ENCODE data around the gene MET.
"Not testable (repeated sequence)": the region's sequence is repeated elsewhere in the genome, so short reads cannot be mapped to it uniquely, and the experiment has no call there.

Gene MET

DNA sequence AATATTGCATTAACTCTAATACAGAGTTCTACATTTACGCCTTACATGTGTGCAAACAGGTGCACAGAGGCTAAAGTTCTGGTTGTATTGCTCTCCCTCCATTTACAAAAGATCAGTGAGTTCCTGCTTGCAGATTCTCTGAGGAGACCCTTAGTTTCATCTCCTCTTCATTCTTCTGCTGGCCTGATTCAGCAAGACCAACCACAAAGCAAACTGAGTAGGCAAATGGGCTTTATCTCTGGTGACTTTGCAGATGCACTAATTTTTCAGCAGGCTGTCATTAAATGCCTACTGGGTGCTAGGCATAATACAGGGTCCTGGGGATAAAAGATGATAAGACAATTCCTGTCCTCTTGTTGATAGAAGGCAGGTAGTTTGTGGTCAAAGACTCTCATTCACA is 56.4 kb downstream of the MET start:
- no peak for DNase-seq

DNA sequence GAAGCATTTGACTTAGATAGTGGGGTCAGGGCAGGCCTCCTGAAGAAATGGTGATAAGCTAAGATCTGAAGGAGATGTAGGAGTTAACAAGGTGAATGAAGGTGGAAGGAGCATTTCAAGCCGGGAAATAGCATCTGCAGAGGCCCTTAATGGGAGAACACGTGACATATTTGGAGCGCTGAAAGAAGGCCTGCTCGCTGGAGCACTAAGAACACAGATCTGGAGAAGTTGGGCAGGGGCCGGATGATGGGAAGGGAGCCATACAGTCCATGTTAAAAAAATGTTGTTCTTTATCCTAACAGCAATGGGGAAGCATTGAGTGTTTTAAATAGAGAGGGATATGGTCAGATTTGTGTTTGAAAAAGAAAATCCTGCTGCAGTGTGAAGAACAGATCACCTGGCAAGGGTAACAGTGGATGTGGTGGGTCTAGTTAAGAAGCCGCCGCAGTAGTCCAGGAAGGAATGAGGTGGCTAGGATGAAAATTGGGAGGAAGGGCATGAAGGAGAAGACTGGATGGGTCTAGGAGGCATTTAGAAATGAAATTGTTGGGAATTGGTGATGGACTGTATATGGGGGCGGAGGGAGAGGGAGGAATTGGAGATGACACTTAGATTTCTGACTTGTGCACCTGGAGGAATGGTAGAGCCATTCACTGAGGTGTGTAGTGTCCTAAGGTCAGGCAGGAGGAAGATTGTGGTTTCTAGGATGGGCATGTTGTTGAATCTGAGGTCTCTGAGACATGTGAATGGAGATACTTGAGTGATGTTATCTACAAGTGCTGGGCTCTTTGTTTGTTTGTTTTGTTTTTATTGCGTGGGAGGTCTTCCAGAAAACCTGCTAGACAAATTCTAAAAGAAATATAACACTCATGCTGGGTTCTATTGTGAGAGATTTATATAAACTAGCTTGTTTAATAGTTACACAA is 58.4 kb downstream of the MET start:
- no peak for DNase-seq

DNA sequence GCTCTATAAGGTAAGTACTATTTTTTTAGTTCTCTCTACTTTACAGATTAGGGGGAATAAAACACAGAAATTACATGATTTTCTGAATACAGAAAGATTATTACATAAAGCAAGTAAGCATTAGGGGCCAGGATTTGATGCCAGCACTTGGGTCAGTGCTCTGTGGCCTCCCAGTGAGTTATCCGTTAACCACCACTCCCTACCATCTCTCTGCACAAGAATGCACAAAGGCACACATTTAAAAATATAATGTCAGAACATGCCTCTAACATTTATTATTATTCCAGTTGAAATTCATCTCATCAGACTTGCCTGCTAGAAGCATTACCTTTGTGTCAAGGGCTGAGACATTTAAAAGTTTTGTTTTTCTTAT is 59.0 kb downstream of the MET start:
- no peak for DNase-seq

DNA sequence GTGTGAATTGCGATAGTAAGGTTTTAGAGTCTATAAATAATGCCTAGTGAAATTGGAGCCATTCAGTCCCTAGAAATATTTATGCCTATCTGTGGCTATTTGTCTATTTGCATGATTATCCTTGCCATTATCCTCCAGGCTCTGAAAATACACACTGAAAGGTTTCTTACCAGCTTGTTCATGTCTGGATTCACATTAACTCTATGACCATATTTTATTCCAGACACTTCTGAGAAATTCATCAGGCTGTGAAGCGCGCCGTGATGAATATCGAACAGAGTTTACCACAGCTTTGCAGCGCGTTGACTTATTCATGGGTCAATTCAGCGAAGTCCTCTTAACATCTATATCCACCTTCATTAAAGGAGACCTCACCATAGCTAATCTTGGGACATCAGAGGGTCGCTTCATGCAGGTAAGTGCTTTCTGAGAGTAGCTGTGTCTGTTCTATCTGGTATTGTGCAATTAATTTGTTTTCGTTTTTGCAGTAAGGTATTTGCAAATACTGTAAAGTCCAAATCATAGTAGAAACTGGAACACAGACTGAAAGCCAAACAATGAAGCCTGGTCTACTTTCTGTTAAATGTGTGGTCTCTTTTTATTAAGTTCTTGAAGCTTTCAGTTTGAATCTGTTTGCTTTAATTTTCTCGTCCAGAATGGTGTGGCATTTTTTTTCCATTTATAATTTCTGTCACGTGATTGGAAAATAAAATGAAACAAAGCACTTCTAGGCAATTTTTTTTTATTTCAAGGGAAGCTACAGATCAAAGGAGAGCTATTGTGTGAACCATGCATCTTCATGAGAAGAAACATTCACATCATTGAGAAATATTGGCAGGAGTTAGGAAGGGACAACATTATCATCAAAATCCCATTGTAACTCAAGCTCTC is 59.7 kb downstream of the MET start:
- no peak for DNase-seq

DNA sequence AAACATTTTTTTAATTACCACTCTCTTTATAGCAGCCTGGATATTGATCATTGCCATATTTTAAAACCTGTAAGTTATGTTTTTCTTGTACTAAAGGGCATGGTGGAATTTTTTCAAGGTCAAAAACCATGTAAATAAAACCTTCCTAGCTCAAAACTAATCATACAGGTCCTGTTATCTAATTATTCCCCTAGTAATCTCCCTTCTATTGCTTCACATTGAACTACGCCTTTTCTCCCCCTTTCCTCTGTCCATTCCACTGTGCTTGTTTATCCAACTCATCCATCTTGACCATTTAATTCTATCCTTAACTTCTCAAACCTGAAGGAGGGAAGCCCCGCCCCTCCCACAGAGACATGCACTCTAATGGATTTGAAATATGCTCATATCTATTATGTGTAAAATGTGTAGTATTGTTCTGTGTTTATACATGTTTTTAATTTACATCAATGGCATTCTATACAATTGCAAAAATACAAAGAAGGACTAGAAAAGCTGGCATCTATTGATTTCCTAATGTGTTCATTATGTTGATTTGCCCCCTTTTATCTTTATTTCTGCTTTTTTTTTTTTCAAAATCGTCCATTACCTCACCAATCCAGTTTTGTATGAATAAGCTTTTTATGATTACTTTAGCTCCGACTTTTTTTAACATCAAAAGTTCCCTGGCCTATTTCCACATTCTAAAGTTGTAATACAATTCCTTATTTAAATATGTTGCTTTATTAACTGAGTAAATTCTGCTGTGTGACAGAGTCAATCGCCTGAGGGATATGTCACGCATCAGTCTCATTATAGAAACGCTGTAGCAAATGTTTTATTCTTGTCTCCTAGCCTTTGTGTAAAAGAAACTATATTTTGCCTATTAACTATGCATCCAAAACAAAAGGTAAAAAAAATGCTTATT is 61.0 kb downstream of the MET start:
- DNase-seq: no peak

DNA sequence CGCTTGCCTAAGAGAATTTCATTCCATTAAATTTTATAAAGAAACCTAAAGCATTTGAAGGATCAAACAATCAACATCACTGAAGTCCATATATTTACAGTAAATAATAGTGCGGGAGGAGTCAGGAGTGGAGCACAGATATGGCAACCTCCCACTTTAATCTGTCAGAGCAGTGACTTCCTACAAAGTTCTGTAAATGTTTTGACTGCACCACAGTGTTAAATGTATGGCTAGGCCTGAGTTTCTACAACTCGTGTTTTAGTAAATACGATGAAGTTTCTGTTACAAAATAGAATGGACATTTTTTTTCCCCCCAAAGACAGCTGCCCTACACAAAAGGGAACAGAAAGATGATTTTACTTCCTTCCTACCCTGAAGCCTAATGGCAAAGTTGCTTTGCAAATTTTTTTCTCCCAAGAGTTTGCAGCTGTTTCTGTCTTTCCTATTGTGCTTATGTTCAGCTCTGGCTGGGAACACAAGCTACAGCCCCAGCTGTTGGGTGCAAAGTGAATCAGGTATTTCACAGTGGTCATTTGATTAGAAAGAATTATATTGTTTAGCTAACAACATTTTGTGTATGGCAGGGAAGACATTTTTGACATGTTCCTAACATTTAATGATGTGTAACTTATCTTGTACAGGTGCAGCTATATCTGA is 62.1 kb downstream of the MET start:
- DNase-seq: peak; percentile 42

DNA sequence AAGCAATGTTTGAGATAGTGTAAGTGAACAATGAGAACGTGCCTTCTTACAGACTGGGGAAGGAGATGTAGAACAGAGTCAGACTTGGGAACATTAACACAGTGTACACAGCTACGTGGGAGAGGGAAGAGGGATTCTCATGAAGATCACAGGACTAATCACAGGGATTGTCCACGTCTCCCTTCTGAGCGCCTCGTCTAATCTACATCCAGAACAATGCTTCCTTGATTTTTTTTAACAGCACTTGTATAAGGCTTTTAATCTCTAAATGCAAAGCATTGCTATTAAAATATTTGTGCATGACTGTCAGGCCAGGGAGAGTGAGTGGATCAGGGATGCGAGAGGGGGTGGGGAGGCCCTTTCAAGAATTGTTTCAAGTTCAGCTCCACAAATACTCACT is 62.7 kb downstream of the MET start:
- DNase-seq: no peak

DNA sequence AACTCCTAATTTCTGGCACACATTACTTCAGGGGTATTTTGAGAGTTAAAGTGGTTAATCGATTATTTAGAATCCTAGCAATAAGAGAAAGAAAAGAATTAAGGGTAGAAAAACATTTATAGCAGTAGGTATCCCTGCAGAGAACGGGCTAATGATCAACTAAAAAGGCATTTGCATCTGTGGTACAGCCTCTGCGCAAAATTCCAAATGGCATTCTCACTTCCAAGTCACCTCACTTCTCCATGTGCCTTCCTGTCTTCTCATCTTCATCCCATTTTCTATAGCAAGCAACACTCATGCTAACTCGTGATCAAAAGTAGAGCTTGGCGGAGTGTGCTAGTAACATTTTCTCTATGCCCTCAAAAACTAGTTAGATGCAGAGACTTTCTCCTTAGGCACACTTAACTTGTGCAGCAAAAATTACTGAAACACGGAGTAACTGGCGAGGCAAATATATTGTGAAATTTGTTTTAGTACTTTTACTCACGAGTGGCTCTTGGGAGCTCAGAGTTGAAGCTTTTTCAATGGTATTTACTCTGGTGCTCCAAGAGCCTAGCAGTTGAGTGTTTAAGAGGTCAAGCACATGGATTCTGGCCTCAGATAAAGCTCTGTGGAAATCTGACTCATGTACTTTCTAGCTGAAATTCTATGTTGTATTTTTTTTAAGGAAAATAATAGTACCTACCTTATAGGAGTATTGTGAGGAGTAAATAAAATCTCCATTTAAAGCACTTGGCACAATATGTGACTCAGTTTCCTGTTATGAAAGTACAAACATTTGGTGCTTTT is 65.1 kb downstream of the MET start:
- DNase-seq: no peak

DNA sequence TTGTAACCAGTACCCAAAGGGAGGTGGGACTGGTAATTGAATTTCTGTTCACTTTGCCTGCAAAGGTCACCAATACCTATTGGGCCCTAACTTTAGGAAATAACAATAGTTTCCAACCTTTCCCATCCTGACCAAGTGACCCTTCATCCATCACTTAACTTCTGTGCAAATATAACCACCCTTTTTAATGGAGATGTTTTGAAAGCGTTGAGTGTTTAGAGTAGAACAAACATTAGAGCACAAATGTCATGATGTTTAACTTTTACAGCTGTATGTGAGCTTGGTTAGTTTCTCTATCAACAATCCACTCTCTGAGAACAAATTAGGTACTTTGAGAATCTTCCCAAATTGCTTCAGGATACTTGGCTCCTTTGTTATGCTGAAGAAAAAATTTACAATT is 66.4 kb downstream of the MET start:
- no peak for DNase-seq

DNA sequence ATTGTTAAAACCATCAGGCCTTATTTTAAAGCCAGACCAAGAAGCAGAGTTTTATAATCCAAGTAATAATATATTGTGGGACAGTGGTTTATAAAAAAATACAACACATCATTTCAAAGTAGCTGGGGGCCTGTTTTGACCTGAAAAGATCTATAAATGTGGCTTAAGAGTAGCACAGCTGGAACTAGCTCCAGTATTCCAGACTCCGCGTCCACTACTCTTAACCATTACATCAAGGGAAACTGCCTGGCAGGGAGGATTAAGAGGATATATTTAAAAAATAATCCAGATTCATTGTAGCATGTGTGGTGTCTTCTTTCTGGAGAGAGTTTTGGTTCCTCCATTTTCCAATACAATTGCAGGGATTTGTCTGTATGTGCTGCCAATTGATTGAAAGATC is 67.3 kb downstream of the MET start:
- no peak for DNase-seq

DNA sequence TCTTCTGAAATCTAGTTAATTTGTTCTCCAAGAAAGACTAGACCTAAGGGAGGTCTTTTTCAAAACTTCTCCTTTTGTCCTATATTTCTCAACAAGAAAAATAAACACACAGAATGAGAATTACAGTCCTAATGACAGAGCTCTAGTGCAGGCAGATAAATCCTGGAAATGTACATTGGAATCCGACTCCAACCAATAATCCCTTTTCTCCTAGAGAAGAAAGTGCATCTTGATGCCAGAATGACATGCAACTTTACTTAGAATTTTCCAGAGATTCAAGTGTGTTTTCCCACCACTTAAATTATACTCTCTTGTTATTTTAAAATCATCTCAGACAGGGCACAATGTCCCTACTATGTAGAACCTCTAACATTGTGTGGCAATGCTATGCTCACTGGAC is 68.2 kb downstream of the MET start:
- DNase-seq: no peak

DNA sequence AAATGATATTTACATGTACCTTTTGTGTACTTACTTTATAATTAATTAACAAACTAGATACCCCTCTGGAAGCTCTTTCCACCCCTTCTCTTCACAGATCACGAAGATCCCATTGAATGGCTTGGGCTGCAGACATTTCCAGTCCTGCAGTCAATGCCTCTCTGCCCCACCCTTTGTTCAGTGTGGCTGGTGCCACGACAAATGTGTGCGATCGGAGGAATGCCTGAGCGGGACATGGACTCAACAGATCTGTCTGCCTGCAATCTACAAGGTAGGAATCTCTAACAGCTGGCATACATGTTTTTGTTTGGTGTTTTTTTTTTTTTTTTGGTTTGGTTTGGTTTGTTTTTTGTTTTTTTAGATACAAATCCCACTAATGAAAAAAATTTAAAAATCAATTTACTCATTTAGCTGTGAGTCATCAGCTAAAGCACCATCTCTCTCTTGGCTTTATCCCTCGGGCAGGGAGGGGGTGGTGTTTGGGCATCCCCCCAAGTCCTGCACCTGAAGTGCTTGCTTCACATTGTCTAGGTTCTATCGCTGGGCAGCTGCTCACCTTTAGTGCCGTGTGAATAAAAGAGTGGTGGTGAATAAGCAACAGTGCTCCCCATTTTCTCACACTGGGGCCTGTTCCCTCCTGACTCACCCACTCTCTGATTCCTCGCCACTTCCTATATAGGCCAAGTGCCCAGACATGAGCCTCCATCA is 68.9 kb downstream of the MET start:
- DNase-seq: no peak

DNA sequence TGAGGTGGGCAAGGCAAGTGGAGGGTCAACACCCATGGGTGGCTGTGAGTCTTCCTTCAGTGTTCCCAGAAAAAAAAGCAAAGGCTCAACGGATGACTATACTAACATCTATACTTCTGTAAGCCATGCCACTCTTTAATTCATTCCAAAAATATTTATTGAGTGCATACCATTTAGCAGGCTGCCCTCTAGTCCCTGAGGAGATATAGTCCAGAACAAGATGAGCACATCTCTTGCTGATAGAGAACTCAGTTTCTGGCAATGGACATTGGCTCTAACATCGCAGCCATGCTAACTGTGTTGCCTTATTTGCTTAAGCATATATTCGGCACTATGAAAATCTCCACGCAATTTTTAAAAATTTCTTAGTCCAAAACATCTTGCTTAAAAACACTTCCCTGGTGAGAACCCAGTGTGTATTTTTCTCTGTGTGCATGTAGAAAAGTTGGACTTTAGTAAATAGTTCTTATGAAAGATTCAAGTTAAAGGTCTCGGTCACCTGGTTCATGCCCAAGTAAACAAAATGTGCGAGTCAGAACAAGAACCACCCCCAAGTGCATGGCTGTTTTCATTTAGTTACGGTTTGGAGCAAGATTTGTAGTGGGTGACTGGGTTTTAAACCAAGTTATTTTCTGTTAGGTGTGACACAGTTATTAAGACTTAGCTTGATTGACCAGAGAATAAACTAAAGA is 69.8 kb downstream of the MET start:
- no peak for DNase-seq

DNA sequence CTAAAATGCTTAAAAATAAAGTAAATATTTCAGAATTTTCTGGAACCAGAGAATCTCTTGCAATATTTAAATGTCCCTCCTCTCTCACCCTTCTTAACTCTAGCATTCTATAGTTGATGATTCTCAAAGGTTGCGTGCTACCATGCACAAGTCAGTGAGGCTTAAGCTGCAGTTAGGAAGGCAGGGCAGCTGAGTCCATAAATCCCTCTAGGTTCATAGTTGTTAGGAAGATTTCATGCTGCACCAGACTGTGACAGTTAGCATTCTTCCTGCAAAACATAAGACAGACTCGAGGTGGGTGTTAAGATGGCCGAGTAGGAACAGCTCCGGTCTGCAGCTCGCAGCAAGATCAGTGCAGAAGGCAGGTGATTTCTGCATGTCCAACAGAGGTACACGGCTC is 70.6 kb downstream of the MET start:
- DNase-seq: no peak

DNA sequence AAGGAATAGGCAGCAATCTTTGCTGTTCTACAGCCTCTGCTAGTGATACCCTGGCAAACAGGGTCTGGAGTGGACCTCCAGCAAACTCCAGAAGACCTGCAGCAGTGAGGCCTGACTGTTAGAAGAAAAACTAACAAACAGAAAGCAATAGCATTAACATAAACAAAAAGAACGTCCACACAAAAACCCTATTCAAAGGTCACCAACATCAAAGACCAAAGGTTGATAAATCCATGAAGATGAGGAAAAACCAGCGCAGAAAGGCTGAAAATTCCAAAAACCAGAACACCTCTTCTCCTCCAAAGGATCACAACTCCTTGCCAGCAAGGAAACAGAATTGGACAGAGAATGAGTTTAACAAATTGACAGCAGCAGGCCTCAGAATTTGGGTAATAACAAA is 71.8 kb downstream of the MET start:
- not testable (repeated sequence) for DNase-seq

DNA sequence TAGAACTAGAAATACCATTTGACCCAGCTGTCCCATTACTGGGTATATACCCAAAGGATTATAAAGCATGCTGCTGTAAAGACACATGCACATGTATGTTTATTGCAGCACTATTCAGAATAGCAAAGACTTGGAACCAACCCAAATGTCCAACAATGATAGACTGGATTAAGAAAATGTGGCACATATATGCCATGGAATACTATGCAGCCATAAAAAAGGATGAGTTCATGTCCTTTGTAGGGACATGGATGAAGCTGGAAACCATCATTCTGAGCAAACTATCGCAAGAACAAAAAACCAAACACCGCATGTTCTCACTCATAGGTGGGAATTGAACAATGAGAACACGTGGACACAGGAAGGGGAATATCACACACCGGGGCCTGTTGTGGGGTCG is 74.4 kb downstream of the MET start:
- not testable (repeated sequence) for DNase-seq

DNA sequence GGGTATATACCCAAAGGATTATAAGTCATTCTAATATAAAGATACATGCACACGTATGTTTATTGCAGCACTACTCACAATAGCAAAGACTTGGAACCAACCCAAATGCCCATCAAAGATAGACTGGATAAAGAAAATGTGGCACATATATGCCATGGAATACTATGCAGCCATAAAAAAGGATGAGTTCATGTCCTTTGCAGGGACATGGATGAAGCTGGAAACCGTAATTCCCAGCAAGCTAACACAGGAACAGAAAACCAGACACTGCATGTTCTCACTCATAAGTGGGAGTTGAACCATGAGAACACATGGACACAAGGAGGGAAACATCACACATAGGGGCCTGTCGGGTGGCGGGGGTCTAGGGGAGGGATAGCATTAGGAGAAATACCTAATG is 79.1 kb downstream of the MET start:
- DNase-seq: not testable (repeated sequence)

DNA sequence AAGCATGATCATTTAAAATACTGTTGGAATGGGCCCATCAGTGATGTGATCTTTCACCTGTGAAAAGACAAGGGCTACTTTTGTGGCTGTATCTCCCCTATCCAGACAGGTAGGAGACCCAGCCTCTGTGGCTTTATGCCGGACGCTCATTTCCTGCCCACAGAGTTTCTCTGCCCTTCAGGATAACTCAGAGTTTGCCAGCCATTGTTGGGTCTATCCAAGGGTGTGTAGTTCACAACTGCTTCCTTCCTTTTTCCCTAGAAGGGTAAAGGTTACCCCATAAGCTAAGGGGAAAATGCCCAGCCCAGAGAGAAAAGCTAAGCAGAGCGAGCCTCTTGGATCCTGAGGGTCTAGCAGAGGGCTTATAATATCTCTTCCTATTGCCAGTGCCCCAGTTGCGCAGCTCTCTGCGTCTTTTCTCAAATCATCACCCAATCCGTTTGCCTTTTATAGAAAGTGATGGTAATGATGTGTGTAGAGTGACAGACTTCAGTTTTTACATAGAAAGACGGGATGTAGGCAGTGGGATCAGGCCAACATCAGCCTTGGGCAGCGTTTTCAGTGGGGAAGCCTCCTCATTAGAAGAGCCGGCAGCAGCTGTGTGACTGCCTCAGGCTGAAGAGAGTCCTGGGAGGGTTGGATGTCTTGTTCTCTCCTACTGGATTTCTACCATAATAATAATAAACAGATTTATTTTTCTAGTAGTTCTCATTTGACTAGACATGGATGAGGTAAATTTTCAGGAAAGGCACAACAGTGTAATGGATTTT is 80.5 kb downstream of the MET start:
- no peak for DNase-seq

DNA sequence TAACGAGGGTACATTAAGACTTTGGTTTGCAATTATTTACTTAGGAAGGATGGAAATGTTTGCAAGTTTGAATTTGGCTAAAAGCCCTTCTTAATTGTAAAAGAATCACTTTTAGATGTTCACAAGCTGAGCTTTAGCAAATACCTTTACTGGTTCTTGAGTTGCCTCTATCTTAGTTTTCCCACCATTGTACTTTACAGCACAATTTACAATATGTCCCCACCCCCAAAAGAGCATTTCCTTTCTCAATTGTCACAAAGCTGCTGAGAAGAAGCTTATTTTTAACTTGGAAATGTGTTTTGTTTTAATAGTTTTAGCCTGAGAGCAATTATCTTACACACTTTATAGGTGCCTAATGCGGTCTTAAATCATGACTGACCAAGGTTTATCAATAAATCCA is 81.1 kb downstream of the MET start:
- no peak for DNase-seq
